SU-DHL-6 (cell line): ENCODE results near the gene ABCC3.

Experiments used
- H2AFZ ChIP-seq: fragments of 200-600 bp; sonication (generic); 2 replicates; pipeline ENCODE4 v1.6.1; 2014; ENCODE audit warnings: low read depth, mild to moderate bottlenecking, moderate library complexity, mixed read lengths, antibody characterized with exemption, low read length; ENCODE audit not compliant: severe bottlenecking
- H3F3A ChIP-seq: fragments of 200-600 bp; shearing (Covaris generic); 2 replicates; pipeline ENCODE4 v1.6.0; 2016; ENCODE audit warnings: antibody characterized with exemption, mild to moderate bottlenecking; ENCODE audit not compliant: insufficient read depth
- H3K27ac ChIP-seq: fragments of 200-600 bp; sonication (generic); 2 replicates; pipeline ENCODE4 v1.5.1; 2016; ENCODE audit warnings: low read depth, mild to moderate bottlenecking, low read length, moderate library complexity, mixed read lengths
- H3K27me3 ChIP-seq: fragments of 200-600 bp; sonication (generic), shearing (Covaris generic); 2 replicates; pipeline ENCODE4 v1.6.0; 2014; ENCODE audit warnings: mild to moderate bottlenecking, low read length
- H3K36me3 ChIP-seq: fragments of 200-600 bp; sonication (generic); 2 replicates; pipeline ENCODE4 v1.6.1; 2014; ENCODE audit warnings: mild to moderate bottlenecking, low read length, mixed read lengths
- H3K4me2 ChIP-seq: fragments of 300-600, 200-600 bp; shearing (Covaris generic), sonication (generic); 2 replicates; pipeline ENCODE4 v1.6.0; 2014; ENCODE audit warnings: low read length, low read depth, mild to moderate bottlenecking; ENCODE audit not compliant: poor library complexity, severe bottlenecking
- H3K4me3 ChIP-seq: fragments of 200-600 bp; sonication (generic); 2 replicates; pipeline ENCODE4 v1.5.1; 2014; ENCODE audit warnings: antibody characterized with exemption, low read length, mild to moderate bottlenecking, mixed read lengths; ENCODE audit not compliant: insufficient read depth, poor library complexity, severe bottlenecking
- H3K79me2 ChIP-seq: fragments of 200-600 bp; sonication (generic); 2 replicates; pipeline ENCODE4 v1.6.1; 2014; ENCODE audit warnings: mild to moderate bottlenecking, low read length, moderate library complexity; ENCODE audit not compliant: insufficient read depth
- H3K9ac ChIP-seq: fragments of 200-600 bp; sonication (generic); 2 replicates; pipeline ENCODE4 v1.7.0; 2014; ENCODE audit warnings: mild to moderate bottlenecking, low read length
- H3K9me2 ChIP-seq: fragments of 200-600 bp; sonication (generic); replicated peaks from 2 replicates; pipeline ENCODE4 v1.6.1; 2014; ENCODE audit warnings: low read length; ENCODE audit not compliant: insufficient read depth
- H3K9me3 ChIP-seq: fragments of 200-600 bp; sonication (generic); 2 replicates; pipeline ENCODE4 v1.6.1; 2014; ENCODE audit warnings: low read length, mixed read lengths; ENCODE audit not compliant: insufficient read depth
- H4K20me1 ChIP-seq: fragments of 200-600 bp; sonication (generic); 2 replicates; pipeline ENCODE4 v1.6.1; 2014; ENCODE audit warnings: low read depth, mild to moderate bottlenecking, antibody characterized with exemption, low read length, moderate library complexity, mixed read lengths
- EZH2phosphoT487 ChIP-seq: fragments of 200-600 bp; sonication (generic), shearing (Covaris generic); conservative IDR thresholded peaks from 2 replicates; pipeline ENCODE4 v1.6.1; 2018; ENCODE audit warnings: mild to moderate bottlenecking, antibody characterized with exemption, low read length, moderate library complexity, mixed read lengths
- TF ChIP-seq, protein P1 (sequence below): fragments of 200-600 bp; sonication (generic); IDR thresholded peaks from one replicate; pipeline ENCODE4 v1.5.1; 2017; ENCODE audit warnings: antibody characterized with exemption, mild to moderate bottlenecking, low read length, moderate library complexity; ENCODE audit not compliant: insufficient read depth, poor library complexity, severe bottlenecking

Gene ABCC3

DNA sequence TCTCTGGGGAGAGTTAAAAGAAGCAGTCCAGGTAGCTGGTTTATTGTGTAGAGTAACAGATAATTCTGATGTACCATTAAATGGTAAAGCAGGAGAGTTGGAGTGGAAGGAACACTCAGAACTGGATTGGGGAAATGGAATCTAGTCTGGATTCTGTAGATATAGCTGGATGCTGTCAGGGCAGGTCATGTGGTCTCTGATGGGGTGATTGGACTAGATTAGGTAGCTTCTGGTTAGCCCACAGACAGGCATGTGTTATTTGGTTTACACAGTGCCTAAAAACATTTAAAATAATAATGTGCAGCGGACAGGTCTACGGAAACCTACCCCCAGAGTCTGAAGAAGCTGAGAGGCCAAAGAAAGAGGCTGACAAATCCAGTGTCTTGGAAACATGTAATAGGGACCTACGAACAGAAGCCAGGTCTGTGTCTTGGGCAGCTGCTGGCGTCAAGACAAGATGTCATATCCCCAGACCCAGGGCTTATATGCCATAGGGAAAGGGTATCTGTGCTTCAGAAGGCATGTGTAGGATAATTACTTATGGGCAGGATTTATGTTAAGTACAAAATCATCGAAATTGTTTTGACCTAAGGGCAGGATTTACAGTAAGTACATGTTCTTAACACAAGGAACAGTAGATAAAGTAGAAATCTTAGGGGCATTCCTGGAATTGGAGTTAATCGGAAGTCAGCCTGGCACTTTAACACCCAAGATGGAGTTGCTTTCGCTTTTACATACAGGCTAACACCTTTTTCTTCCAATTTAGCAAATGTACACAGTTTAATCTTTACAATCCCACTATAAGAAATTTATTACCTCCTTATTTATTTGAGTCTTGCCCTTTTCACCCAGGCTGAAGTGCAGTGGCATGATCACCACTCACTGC, 97.1 kb downstream of the ABCC3 start:
- peaks cover 9% of the 10 kb centered on the region for H3F3A ChIP-seq
- H3K27me3 ChIP-seq = no peaks in the 10 kb centered on the region
- peaks cover 11% of the 10 kb centered on the region; the same call in 1 of the 2 replicates for H3K36me3 ChIP-seq
- H3K9me2 ChIP-seq = no peaks in the 10 kb centered on the region
- H3K9me3 ChIP-seq = no peaks in the 10 kb centered on the region
- no peak overlapping the region for H3K27ac ChIP-seq
- no peak overlapping the region for H3K9ac ChIP-seq
- no peak overlapping the region for H3K4me3 ChIP-seq
- peaks cover 45% of the 10 kb centered on the region for H4K20me1 ChIP-seq
- H3K4me2 ChIP-seq = no peak overlapping the region
- H3K79me2 ChIP-seq = peaks cover 100% of the 10 kb centered on the region
- no peak overlapping the region for H2AFZ ChIP-seq
- no peak for TF ChIP-seq EZH2phosphoT487
- TF ChIP-seq, protein P1, sequence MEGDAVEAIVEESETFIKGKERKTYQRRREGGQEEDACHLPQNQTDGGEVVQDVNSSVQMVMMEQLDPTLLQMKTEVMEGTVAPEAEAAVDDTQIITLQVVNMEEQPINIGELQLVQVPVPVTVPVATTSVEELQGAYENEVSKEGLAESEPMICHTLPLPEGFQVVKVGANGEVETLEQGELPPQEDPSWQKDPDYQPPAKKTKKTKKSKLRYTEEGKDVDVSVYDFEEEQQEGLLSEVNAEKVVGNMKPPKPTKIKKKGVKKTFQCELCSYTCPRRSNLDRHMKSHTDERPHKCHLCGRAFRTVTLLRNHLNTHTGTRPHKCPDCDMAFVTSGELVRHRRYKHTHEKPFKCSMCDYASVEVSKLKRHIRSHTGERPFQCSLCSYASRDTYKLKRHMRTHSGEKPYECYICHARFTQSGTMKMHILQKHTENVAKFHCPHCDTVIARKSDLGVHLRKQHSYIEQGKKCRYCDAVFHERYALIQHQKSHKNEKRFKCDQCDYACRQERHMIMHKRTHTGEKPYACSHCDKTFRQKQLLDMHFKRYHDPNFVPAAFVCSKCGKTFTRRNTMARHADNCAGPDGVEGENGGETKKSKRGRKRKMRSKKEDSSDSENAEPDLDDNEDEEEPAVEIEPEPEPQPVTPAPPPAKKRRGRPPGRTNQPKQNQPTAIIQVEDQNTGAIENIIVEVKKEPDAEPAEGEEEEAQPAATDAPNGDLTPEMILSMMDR = no peak

DNA sequence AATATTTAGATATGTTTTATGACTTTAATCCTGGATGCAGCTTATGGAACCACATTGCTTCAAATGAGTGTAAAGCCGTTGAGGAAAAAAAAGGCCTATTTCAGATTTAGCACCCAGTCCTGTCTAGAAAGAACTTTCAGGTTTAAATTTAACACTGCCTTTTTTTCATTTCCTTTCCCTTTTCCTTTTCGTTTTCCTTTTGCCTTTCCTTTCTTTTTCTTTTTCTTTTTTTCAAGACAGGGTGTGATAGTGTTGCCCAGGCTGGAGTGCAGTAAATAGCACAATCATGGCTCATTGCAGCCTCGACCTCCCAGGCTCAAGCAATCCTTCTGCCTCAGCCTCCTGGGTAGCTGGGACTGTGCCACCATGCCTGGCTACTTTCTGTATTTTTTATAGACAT, 100.6 kb downstream of the ABCC3 start:
- Histone ChIP-seq H3K9me3 (no peaks in the 10 kb centered on the region), H3F3A (peaks cover 6% of the 10 kb centered on the region; the same call in 1 of the 2 replicates), H3K27me3 (no peaks in the 10 kb centered on the region), H3K79me2 (peaks cover 95% of the 10 kb centered on the region), H2AFZ (no peak overlapping the region), H3K9me2 (no peaks in the 10 kb centered on the region), H3K36me3 (peaks cover 39% of the 10 kb centered on the region), H3K27ac (no peak overlapping the region), H3K4me3 (no peak overlapping the region), H3K4me2 (no peak overlapping the region), H3K9ac (no peak overlapping the region), H4K20me1 (peaks cover 58% of the 10 kb centered on the region)
- no peak for TF ChIP-seq EZH2phosphoT487
- TF ChIP-seq, protein P1 = no peak

DNA sequence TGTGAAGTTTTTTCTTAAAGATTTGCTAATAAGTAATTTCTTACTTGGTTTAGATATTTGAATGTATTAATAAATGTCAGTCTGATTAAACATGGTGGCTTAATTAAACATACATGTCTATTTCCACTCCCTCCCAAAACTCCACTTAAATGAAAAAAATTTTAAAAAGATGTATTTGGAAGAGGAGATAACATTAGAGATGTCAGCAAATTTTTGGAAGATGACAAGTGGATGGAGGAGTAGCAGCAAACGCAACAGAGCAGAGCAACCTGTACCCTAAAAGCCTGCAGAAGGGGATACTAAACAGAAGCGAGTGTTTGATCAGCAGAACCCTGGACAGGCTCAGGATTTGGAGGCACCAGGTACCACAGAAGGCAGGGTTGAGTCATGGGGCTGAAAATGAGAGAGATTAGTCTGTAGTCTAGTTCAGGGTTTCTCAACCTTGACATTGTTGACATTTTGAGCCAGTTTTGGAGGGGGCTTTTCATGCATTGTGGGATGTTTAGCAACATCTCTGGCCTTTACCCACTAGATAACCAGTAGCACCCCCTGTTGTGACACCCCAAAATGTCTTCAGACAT, 102.5 kb downstream of the ABCC3 start:
- no peaks in the 10 kb centered on the region for H3K27me3 ChIP-seq
- no peak overlapping the region for H2AFZ ChIP-seq
- H3K27ac ChIP-seq = no peak overlapping the region
- H3K9me3 ChIP-seq = no peaks in the 10 kb centered on the region
- TF ChIP-seq, protein P1 = no peak
- TF ChIP-seq EZH2phosphoT487 = no peak
- H3K36me3 ChIP-seq = peaks cover 53% of the 10 kb centered on the region
- peaks cover 59% of the 10 kb centered on the region for H4K20me1 ChIP-seq
- no peak overlapping the region for H3K4me2 ChIP-seq
- H3K4me3 ChIP-seq = no peak overlapping the region
- no peak overlapping the region for H3K9ac ChIP-seq
- peaks cover 6% of the 10 kb centered on the region; the same call in 1 of the 2 replicates for H3F3A ChIP-seq
- no peaks in the 10 kb centered on the region for H3K9me2 ChIP-seq
- H3K79me2 ChIP-seq = peaks cover 76% of the 10 kb centered on the region
